ENCODE measurements around the gene EGFL7. TPM values are rescaled to one million over a fixed set of nuclear protein-coding genes. Genes with fewer than 3 reads are reported as not detected.

EGFL7 gene
- total RNA-seq, 1 experiment from 2014 or later: 54.6 TPM

- TF ChIP-seq, protein P1, sequence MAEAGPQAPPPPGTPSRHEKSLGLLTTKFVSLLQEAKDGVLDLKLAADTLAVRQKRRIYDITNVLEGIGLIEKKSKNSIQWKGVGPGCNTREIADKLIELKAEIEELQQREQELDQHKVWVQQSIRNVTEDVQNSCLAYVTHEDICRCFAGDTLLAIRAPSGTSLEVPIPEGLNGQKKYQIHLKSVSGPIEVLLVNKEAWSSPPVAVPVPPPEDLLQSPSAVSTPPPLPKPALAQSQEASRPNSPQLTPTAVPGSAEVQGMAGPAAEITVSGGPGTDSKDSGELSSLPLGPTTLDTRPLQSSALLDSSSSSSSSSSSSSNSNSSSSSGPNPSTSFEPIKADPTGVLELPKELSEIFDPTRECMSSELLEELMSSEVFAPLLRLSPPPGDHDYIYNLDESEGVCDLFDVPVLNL (CRISPR knock-in tag; IDR thresholded peaks at IDR 0.05; ENCODE audit: borderline replicate concordance, low read depth): no peak
- TF ChIP-seq AR (CRISPR knock-in tag; IDR thresholded peaks at IDR 0.05) (no peak), ELF4 (CRISPR knock-in tag; IDR thresholded peaks at IDR 0.05; ENCODE audit: low read depth) (no peak), NFYB (CRISPR knock-in tag; conservative IDR thresholded peaks at IDR 0.05; ENCODE audit: low read depth) (no peak), SMAD4 (CRISPR knock-in tag; IDR thresholded peaks at IDR 0.05) (no peak)
Measured at GRCh38 chr9:136645903-136646754, 16.6 kb upstream of the EGFL7 start (continued).

DNA sequence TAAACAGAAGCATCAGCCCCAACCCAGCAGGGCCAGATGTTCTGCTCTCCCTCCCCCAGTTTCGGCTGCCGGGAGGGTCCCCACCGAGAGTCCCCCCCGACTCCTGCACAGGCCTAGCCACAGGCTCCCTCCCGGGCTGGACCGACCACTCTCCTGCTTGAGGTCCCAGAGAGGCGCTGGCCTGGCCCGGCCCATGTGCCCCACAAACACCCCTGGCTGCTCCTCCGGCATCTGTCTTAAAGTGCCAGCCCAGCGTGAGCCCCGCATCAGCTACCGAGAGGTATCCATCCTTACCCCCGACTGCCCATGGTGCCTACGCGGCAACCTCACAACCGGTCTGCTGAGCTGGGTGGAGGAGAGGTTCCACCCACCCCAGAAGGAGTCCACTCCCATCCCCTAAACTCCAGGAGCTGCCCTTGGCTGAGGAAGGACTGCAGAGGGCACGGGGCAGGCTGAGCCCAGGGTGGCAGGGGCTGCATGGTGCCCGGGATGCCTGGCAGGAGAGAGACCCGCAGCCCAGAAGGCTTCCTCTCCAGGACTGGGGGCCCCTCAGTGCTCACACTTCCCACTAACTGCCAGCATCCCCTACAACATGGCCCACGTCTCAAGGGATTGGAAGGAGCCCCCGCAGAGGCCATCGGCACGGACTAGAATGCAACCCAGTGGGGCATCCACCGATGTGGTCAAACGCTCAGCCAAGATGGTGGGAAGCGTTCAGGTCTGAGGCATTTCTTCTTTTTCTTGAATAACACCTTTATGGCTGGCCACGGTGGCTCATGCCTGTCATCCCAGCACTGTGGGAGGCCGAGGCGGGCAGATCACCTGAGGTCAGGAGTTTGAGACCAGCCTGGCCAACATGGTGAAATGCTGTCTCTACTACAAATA is 15.6 kb upstream of the EGFL7 start:
- POLR2A ChIA-PET: no interaction called here
- DNase-seq (ENCODE audit: low spot score): no peak
- CTCF ChIA-PET: interaction anchor here (0.7 to 1.6 kb wide), 4 partner anchors 10 to 47 kb away, joined by 3 to 9 read pairs (median 3); no protein-coding TSS in a partner anchor
- 0 out of 2 replicates have a peak, but pooled peaks cover 6% of the 10 kb centered on the region for H3K27me3 Mint-ChIP-seq (ENCODE audit: low read depth)
- H3K27ac Mint-ChIP-seq: no peak overlapping the region
- no peaks in the 10 kb centered on the region for H3K36me3 Mint-ChIP-seq
- H3K9me3 Mint-ChIP-seq: no peaks in the 10 kb centered on the region
- no peaks in the 10 kb centered on the region for H3K4me1 Mint-ChIP-seq
- H3K4me3 Mint-ChIP-seq: no peak overlapping the region
- ATAC-seq: no peak
- no peak for TF ChIP-seq AR (CRISPR knock-in tag; IDR thresholded peaks at IDR 0.05)
- no peak for TF ChIP-seq ZNF121 (CRISPR knock-in tag; IDR thresholded peaks at IDR 0.05)
- TF ChIP-seq ZNF219 (CRISPR knock-in tag; IDR thresholded peaks at IDR 0.05; ENCODE audit: borderline replicate concordance): no peak
- no peak for TF ChIP-seq STAT6 (CRISPR knock-in tag; conservative IDR thresholded peaks at IDR 0.05; ENCODE audit: low read depth)
- TF ChIP-seq ATF3 (CRISPR knock-in tag; conservative IDR thresholded peaks at IDR 0.05): no peak
- TF ChIP-seq, protein P2, sequence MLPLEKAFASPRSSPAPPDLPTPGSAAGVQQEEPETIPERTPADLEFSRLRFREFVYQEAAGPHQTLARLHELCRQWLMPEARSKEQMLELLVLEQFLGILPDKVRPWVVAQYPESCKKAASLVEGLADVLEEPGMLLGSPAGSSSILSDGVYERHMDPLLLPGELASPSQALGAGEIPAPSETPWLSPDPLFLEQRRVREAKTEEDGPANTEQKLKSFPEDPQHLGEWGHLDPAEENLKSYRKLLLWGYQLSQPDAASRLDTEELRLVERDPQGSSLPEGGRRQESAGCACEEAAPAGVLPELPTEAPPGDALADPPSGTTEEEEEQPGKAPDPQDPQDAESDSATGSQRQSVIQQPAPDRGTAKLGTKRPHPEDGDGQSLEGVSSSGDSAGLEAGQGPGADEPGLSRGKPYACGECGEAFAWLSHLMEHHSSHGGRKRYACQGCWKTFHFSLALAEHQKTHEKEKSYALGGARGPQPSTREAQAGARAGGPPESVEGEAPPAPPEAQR (CRISPR knock-in tag; IDR thresholded peaks at IDR 0.05): no peak
- no peak for TF ChIP-seq ETV6 (CRISPR knock-in tag; IDR thresholded peaks at IDR 0.05)
- TF ChIP-seq RELA (CRISPR knock-in tag; IDR thresholded peaks at IDR 0.05; ENCODE audit: borderline replicate concordance): no peak
- no peak for TF ChIP-seq TEAD4 (CRISPR knock-in tag; IDR thresholded peaks at IDR 0.05)
- TF ChIP-seq, protein P1 (CRISPR knock-in tag; IDR thresholded peaks at IDR 0.05; ENCODE audit: borderline replicate concordance, low read depth): no peak
- TF ChIP-seq MYBL2 (CRISPR knock-in tag; IDR thresholded peaks at IDR 0.05): no peak
- TF ChIP-seq E2F1 (CRISPR knock-in tag; IDR thresholded peaks at IDR 0.05): no peak
- no peak for TF ChIP-seq ATF1 (CRISPR knock-in tag; IDR thresholded peaks at IDR 0.05)
- no peak for TF ChIP-seq CREM (CRISPR knock-in tag; IDR thresholded peaks at IDR 0.05)
- no peak for TF ChIP-seq SP1 (CRISPR knock-in tag; conservative IDR thresholded peaks at IDR 0.05)
